Neural progenitor cell (in vitro differentiated cells): ENCODE measurements around the gene ATG5. TPM values are rescaled to one million over a fixed set of nuclear protein-coding genes. Genes with fewer than 3 reads are reported as not detected.
A peak's percentile ranks its signal among the peaks of the same experiment; 100 is the strongest.

ENCODE experiments used
- DNase-seq: peaks from one replicate; pipeline ENCODE4 v3.0.0-alpha.2; 2016; ENCODE audit warnings: low spot score
- H2AFZ ChIP-seq: fragments of 200-600 bp; sonication (generic); replicated peaks from 2 replicates; pipeline ENCODE4 v1.6.1; 2016; ENCODE audit warnings: antibody characterized with exemption
- H3F3A ChIP-seq: fragments of 200-600 bp; sonication (generic); 2 replicates; pipeline ENCODE4 v1.6.1; 2016; ENCODE audit warnings: antibody characterized with exemption, low read depth
- H3K27ac ChIP-seq: fragments of 200-600 bp; sonication (generic); 2 replicates; pipeline ENCODE4 v1.5.1; 2016; ENCODE audit warnings: mild to moderate bottlenecking
- H3K27me3 ChIP-seq: fragments of 200-600 bp; sonication (generic); 2 replicates; pipeline ENCODE4 v1.6.1; 2016; ENCODE audit warnings: mild to moderate bottlenecking, moderate library complexity
- H3K36me3 ChIP-seq: fragments of 200-600 bp; sonication (generic); 2 replicates; pipeline ENCODE4 v1.5.1; 2016
- H3K4me1 ChIP-seq: fragments of 200-600 bp; sonication (generic); 2 replicates; pipeline ENCODE4 v1.6.1; 2016; ENCODE audit warnings: mixed run types
- H3K4me2 ChIP-seq: fragments of 200-600 bp; sonication (generic); 2 replicates; pipeline ENCODE4 v1.6.1; 2016
- H3K4me3 ChIP-seq: fragments of 200-600 bp; sonication (generic); 2 replicates; pipeline ENCODE4 v1.5.1; 2016
- H3K79me2 ChIP-seq: fragments of 200-600 bp; sonication (generic); 2 replicates; pipeline ENCODE4 v1.6.1; 2016; ENCODE audit warnings: low read depth
- H3K9ac ChIP-seq: fragments of 200-600 bp; sonication (generic); 2 replicates; pipeline ENCODE4 v1.6.1; 2016
- H3K9me3 ChIP-seq: fragments of 200-600 bp; sonication (generic); 2 replicates; pipeline ENCODE4 v1.5.1; 2016; ENCODE audit warnings: low read depth
- H4K20me1 ChIP-seq: fragments of 200-600 bp; sonication (generic); 2 replicates; pipeline ENCODE4 v1.6.1; 2016; ENCODE audit warnings: low read depth
- H3K27ac Mint-ChIP-seq: 3 replicates; pipeline ENCODE4 v1.8.0; 2021; ENCODE audit warnings: mixed read lengths
- H3K27me3 Mint-ChIP-seq: 2 replicates; pipeline ENCODE4 v1.8.0; 2022; ENCODE audit warnings: low read depth, mild to moderate bottlenecking, inconsistent platforms, moderate library complexity, mixed read lengths; ENCODE audit not compliant: insufficient read depth
- H3K36me3 Mint-ChIP-seq: 3 replicates; pipeline ENCODE4 v1.8.0; 2021; ENCODE audit warnings: mixed read lengths
- H3K4me1 Mint-ChIP-seq: 3 replicates; pipeline ENCODE4 v1.8.0; 2021; ENCODE audit warnings: mixed read lengths
- H3K4me3 Mint-ChIP-seq: 3 replicates; pipeline ENCODE4 v1.8.0; 2021; ENCODE audit warnings: mild to moderate bottlenecking, moderate library complexity, mixed read lengths
- H3K9me3 Mint-ChIP-seq: 3 replicates; pipeline ENCODE4 v1.8.0; 2020; ENCODE audit warnings: mixed read lengths
- CTCF ChIP-seq: fragments of 200-600 bp; sonication (generic); IDR thresholded peaks from 2 replicates; pipeline ENCODE4 v1.5.1; 2017; ENCODE audit warnings: antibody characterized with exemption, mild to moderate bottlenecking
- EZH2 ChIP-seq: fragments of 200-600 bp; sonication (generic); IDR thresholded peaks from 2 replicates; pipeline ENCODE4 v1.6.1; 2017; ENCODE audit warnings: antibody characterized with exemption, mild to moderate bottlenecking, moderate library complexity
- EZH2phosphoT487 ChIP-seq: fragments of 200-600 bp; sonication (generic); IDR thresholded peaks from 2 replicates; pipeline ENCODE4 v1.6.1; 2017; ENCODE audit warnings: antibody characterized with exemption
- total RNA-seq: library from RNA; depleted of rRNA; stranded (reverse); fragments of >200 nt; gene quantifications from 2 replicates; pipeline ENCODE4 v1.2.3, GENCODE V29; 2015; ENCODE audit warnings: low replicate concordance

ATG5 gene
- total RNA-seq, 1 donor from 2014 or later, result 45.0 TPM

- DNase-seq, result no peak
- H3F3A ChIP-seq, result peaks cover 9% of the 10 kb centered on the region
- H3K4me1 ChIP-seq, result no peaks in the 10 kb centered on the region
- no peak overlapping the region for H3K4me3 ChIP-seq
- H3K4me3 Mint-ChIP-seq, result no peak overlapping the region
- H3K9ac ChIP-seq, result no peak overlapping the region
- no peaks in the 10 kb centered on the region for H3K9me3 ChIP-seq
- H3K4me1 Mint-ChIP-seq, result peaks cover 8% of the 10 kb centered on the region
- no peak overlapping the region for H3K27ac Mint-ChIP-seq
- H3K36me3 Mint-ChIP-seq, result no peaks in the 10 kb centered on the region
- no peaks in the 10 kb centered on the region for H3K79me2 ChIP-seq
- no peak overlapping the region for H3K4me2 ChIP-seq
- no peak overlapping the region for H3K27ac ChIP-seq
- peaks cover 3% of the 10 kb centered on the region for H3K9me3 Mint-ChIP-seq
- no peaks in the 10 kb centered on the region for H3K36me3 ChIP-seq
- no peaks in the 10 kb centered on the region for H4K20me1 ChIP-seq
- no peak for TF ChIP-seq CTCF
- no peak for TF ChIP-seq EZH2phosphoT487
- TF ChIP-seq EZH2, result no peak
- H3K27me3 Mint-ChIP-seq, result peaks cover 21% of the 10 kb centered on the region
- no peak overlapping the region for H2AFZ ChIP-seq
- H3K27me3 ChIP-seq, result peaks cover 29% of the 10 kb centered on the region
Measured at GRCh38 chr6:106356378-106356777, 30.8 kb upstream of the ATG5 start.

GRCh38 chr6:106347219-106347618, 21.7 kb upstream of the ATG5 start:
- H3K4me3 ChIP-seq, result no peak overlapping the region
- H3K27ac ChIP-seq, result no peak overlapping the region
- no peak overlapping the region for H3K4me2 ChIP-seq
- H3K9me3 ChIP-seq, result no peaks in the 10 kb centered on the region
- no peaks in the 10 kb centered on the region for H3K27me3 ChIP-seq
- H3F3A ChIP-seq, result no peaks in the 10 kb centered on the region
- Mint-ChIP-seq H3K27ac (no peak overlapping the region), H3K4me1 (no peaks in the 10 kb centered on the region), H3K27me3 (no peaks in the 10 kb centered on the region), H3K9me3 (peaks cover 2% of the 10 kb centered on the region), H3K4me3 (no peak overlapping the region), H3K36me3 (no peaks in the 10 kb centered on the region)
- H3K9ac ChIP-seq, result no peak overlapping the region
- DNase-seq, result no peak
- peak overlapping the region; percentile 63 for H2AFZ ChIP-seq
- no peaks in the 10 kb centered on the region for H4K20me1 ChIP-seq
- H3K79me2 ChIP-seq, result no peaks in the 10 kb centered on the region
- TF ChIP-seq EZH2 (no peak), CTCF (no peak), EZH2phosphoT487 (no peak)
- no peaks in the 10 kb centered on the region for H3K4me1 ChIP-seq
- no peaks in the 10 kb centered on the region for H3K36me3 ChIP-seq

- peak; percentile 82 for TF ChIP-seq CTCF
- TF ChIP-seq EZH2phosphoT487, result no peak
- no peak for TF ChIP-seq EZH2
- Mint-ChIP-seq H3K27ac (no peak overlapping the region), H3K4me3 (no peak overlapping the region)
Measured at GRCh38 chr6:106339334-106340029, 13.9 kb upstream of the ATG5 start.

More at GRCh38 chr6:106339334-106340029, 13.9 kb upstream of the ATG5 start:
- Histone ChIP-seq H3K79me2 (no peaks in the 10 kb centered on the region), H3K4me2 (no peak overlapping the region), H3K4me1 (no peaks in the 10 kb centered on the region), H3K27me3 (no peaks in the 10 kb centered on the region), H3K9ac (no peak overlapping the region), H4K20me1 (no peaks in the 10 kb centered on the region), H3K27ac (no peak overlapping the region), H3K9me3 (no peaks in the 10 kb centered on the region), H3K36me3 (no peaks in the 10 kb centered on the region), H3K4me3 (no peak overlapping the region), H2AFZ (peak overlapping the region; percentile 70), H3F3A (no peaks in the 10 kb centered on the region)
- Mint-ChIP-seq H3K9me3 (no peaks in the 10 kb centered on the region), H3K36me3 (no peaks in the 10 kb centered on the region), H3K4me1 (peaks cover 5% of the 10 kb centered on the region), H3K27me3 (peaks cover 4% of the 10 kb centered on the region)
- peak; percentile 82 for DNase-seq
